EH (cell line): Measurements from ENCODE around the gene MIPEP.
"Not testable (repeated sequence)": the region's sequence is repeated elsewhere in the genome, so short reads cannot be mapped to it uniquely, and the experiment has no call there.

Source experiments
- DNase-seq: peaks from one replicate; pipeline ENCODE4 v3.0.0-alpha.2; 2015; ENCODE audit warnings: low read depth

Gene MIPEP

GRCh38 chr13:23889615-23890607 lies 711 bp upstream of the MIPEP start:
- DNase-seq = peak; percentile 38

GRCh38 chr13:23884361-23884760 lies 4.8 kb downstream of the MIPEP start:
- not testable (repeated sequence) for DNase-seq

- DNase-seq = no peak
Observed at GRCh38 chr13:23883255-23883654, 5.9 kb downstream of the MIPEP start.

- DNase-seq = not testable (repeated sequence)
Observed at GRCh38 chr13:23881402-23881800, 7.8 kb downstream of the MIPEP start.

GRCh38 chr13:23880493-23881401 lies 8.5 kb downstream of the MIPEP start:
- DNase-seq = not testable (repeated sequence)

- no peak for DNase-seq
Observed at GRCh38 chr13:23877286-23877685, 11.9 kb downstream of the MIPEP start.

GRCh38 chr13:23876265-23876664 lies 12.9 kb downstream of the MIPEP start:
- peak; percentile 39 for DNase-seq

GRCh38 chr13:23871616-23872220 lies 17.5 kb downstream of the MIPEP start:
- peak; percentile 56 for DNase-seq

- DNase-seq = no peak
Observed at GRCh38 chr13:23870356-23871140, 18.7 kb downstream of the MIPEP start.

GRCh38 chr13:23868521-23868920 lies 20.7 kb downstream of the MIPEP start:
- peak; percentile 51 for DNase-seq

GRCh38 chr13:23867027-23867491 lies 22.1 kb downstream of the MIPEP start:
- DNase-seq = peak; percentile 52

- no peak for DNase-seq
Observed at GRCh38 chr13:23866420-23867026, 22.7 kb downstream of the MIPEP start.

- no peak for DNase-seq
Observed at GRCh38 chr13:23865906-23866305, 23.3 kb downstream of the MIPEP start.

- DNase-seq = no peak
Observed at GRCh38 chr13:23865026-23865425, 24.2 kb downstream of the MIPEP start.

- no peak for DNase-seq
Observed at GRCh38 chr13:23861310-23861709, 27.9 kb downstream of the MIPEP start.

GRCh38 chr13:23859904-23860303 lies 29.3 kb downstream of the MIPEP start:
- DNase-seq = no peak

GRCh38 chr13:23859455-23859854 lies 29.7 kb downstream of the MIPEP start:
- DNase-seq = no peak

- DNase-seq = peak; percentile 6
Observed at GRCh38 chr13:23858546-23858945, 30.7 kb downstream of the MIPEP start.

- no peak for DNase-seq
Observed at GRCh38 chr13:23856008-23856750, 33.0 kb downstream of the MIPEP start.

GRCh38 chr13:23855360-23855759 lies 33.8 kb downstream of the MIPEP start:
- DNase-seq = no peak
